RWPE1 (cell line): ENCODE data around the gene KAZN.

Source experiments
- CTCF ChIA-PET: fragments of 350-600 bp; sonication (Branson Sonifier 250); formaldehyde crosslinking; extraction: SDS; loops from one replicate; lab custom pipeline; 2021; lab: Yijun Ruan, JAX
- POLR2A ChIA-PET: fragments of 400-600 bp; formaldehyde crosslinking; extraction: SDS; loops from one replicate; lab custom pipeline; 2020; ENCODE audit warnings: antibody characterized with exemption; ENCODE audit not compliant: low non-redundant PET; lab: Yijun Ruan, JAX
- DNase-seq: peaks from one replicate; pipeline ENCODE4 v3.0.0; 2012; ENCODE audit warnings: low spot score
- H3K27ac ChIP-seq: fragments of 450-650 bp; 2 replicates; pipeline ENCODE4 v1.5.1; 2017
- CTCF ChIP-seq: fragments of 450-650 bp; conservative IDR thresholded peaks from 2 replicates; pipeline ENCODE4 v1.5.1; 2017; ENCODE audit warnings: low read depth, mild to moderate bottlenecking

The KAZN gene

GRCh38 chr1:14658642-14659041 is 60.2 kb downstream of the KAZN start:
- no peak for DNase-seq
- ChIA-PET CTCF (no interaction called here), POLR2A (no interaction called here)
- no peak for TF ChIP-seq CTCF
- H3K27ac ChIP-seq: no peak overlapping the region

- no peak overlapping the region for H3K27ac ChIP-seq
- ChIA-PET CTCF (no interaction called here), POLR2A (no interaction called here)
- TF ChIP-seq CTCF: no peak
- DNase-seq: no peak
These were observed 61.4 kb downstream of the KAZN start for GRCh38 chr1:14659913-14660312.

- H3K27ac ChIP-seq: no peak overlapping the region
- no peak for TF ChIP-seq CTCF
- ChIA-PET CTCF (no interaction called here), POLR2A (no interaction called here)
- DNase-seq: no peak
These were observed 62.3 kb downstream of the KAZN start for GRCh38 chr1:14660801-14661200.

GRCh38 chr1:14661222-14661621 is 62.7 kb downstream of the KAZN start:
- POLR2A ChIA-PET: no interaction called here
- CTCF ChIA-PET: no interaction called here

GRCh38 chr1:14662116-14662515 is 63.6 kb downstream of the KAZN start:
- DNase-seq: no peak
- no peak overlapping the region for H3K27ac ChIP-seq
- POLR2A ChIA-PET: no interaction called here
- CTCF ChIA-PET: no interaction called here
- TF ChIP-seq CTCF: no peak

More at GRCh38 chr1:14661222-14661621, 62.7 kb downstream of the KAZN start:
- no peak overlapping the region for H3K27ac ChIP-seq
- no peak for DNase-seq
- no peak for TF ChIP-seq CTCF

- DNase-seq: no peak
- no peak overlapping the region for H3K27ac ChIP-seq
- CTCF ChIA-PET: no interaction called here
- POLR2A ChIA-PET: no interaction called here
- no peak for TF ChIP-seq CTCF
These were observed 65.3 kb downstream of the KAZN start for GRCh38 chr1:14663773-14664172.

- ChIA-PET POLR2A (no interaction called here), CTCF (no interaction called here)
- DNase-seq: peak; percentile 35
- peak overlapping the region; percentile 43; the same call in 1 of the 2 replicates for H3K27ac ChIP-seq
- TF ChIP-seq CTCF: no peak
These were observed 67.9 kb downstream of the KAZN start for GRCh38 chr1:14666373-14666772.
